Liver (tissue), 9 donors: ENCODE data around the gene RAB35. TPM values are rescaled to one million over a fixed set of nuclear protein-coding genes. Genes with fewer than 3 reads are reported as not detected.

ENCODE experiments used
- DNase-seq: peaks from one replicate; pipeline ENCODE4 v3.0.0-alpha.2; 2017; ENCODE audit warnings: low spot score
- H3K27ac ChIP-seq, 2 donors: one replicate each; pipeline ENCODE4 v1.7.0; 2013; ENCODE audit warnings: inconsistent platforms in 2 of 2, low read length in 2 of 2, control low read depth in 1 of 2, low read depth in 1 of 2, mild to moderate bottlenecking in 1 of 2
- H3K27me3 ChIP-seq, 4 donors: one replicate each; pipeline versions ENCODE4 v1.6.1 to v1.7.0; 2013; ENCODE audit warnings: low read length in 3 of 4, inconsistent platforms in 1 of 4, mild to moderate bottlenecking in 1 of 4, moderate library complexity in 1 of 4; ENCODE audit not compliant: control insufficient read depth in 4 of 4, insufficient read depth in 4 of 4
- H3K36me3 ChIP-seq, 4 donors: one replicate each; pipeline versions ENCODE4 v1.6.1 to v1.7.0; 2013; ENCODE audit warnings: low read length in 3 of 4, mild to moderate bottlenecking in 3 of 4, low read depth in 1 of 4, moderate library complexity in 1 of 4; ENCODE audit not compliant: control insufficient read depth in 4 of 4, insufficient read depth in 3 of 4
- H3K4me1 ChIP-seq, 4 donors: one replicate each; pipeline versions ENCODE4 v1.6.1 to v1.7.0; 2013; ENCODE audit warnings: low read length in 3 of 4, mild to moderate bottlenecking in 3 of 4, moderate library complexity in 1 of 4; ENCODE audit not compliant: control insufficient read depth in 4 of 4, insufficient read depth in 4 of 4
- H3K4me3 ChIP-seq, 3 donors: one replicate each; pipeline versions ENCODE4 v1.6.1 to v1.7.0; 2013; ENCODE audit warnings: low read length in 3 of 3, control low read depth in 1 of 3, low read depth in 1 of 3, mild to moderate bottlenecking in 1 of 3
- H3K9ac ChIP-seq, 2 donors: one replicate each; pipeline ENCODE4 v1.7.0; 2013; ENCODE audit warnings: low read length in 2 of 2, mild to moderate bottlenecking in 2 of 2, moderate library complexity in 2 of 2, control low read depth in 1 of 2, low read depth in 1 of 2
- H3K9me3 ChIP-seq, 4 donors: one replicate each; pipeline versions ENCODE4 v1.6.1 to v1.7.0; 2013; ENCODE audit warnings: low read length in 3 of 4; ENCODE audit not compliant: control insufficient read depth in 4 of 4
- FOXA1 ChIP-seq: IDR thresholded peaks from 2 replicates; pipeline ENCODE4 v1.6.1; 2016; ENCODE audit warnings: antibody characterized with exemption
- FOXA2 ChIP-seq: IDR thresholded peaks from 2 replicates; pipeline ENCODE4 v1.6.1; 2016; ENCODE audit warnings: antibody characterized with exemption
- GABPA ChIP-seq, 2 donors: IDR thresholded peaks in 1 of 2; conservative IDR thresholded peaks in 1 of 2; 2 replicates each; pipeline ENCODE4 v1.6.1; 2016; ENCODE audit warnings: antibody characterized with exemption in 2 of 2, mild to moderate bottlenecking in 1 of 2, moderate library complexity in 1 of 2
- HNF4A ChIP-seq, 2 donors: conservative IDR thresholded peaks; 2 replicates each; pipeline ENCODE4 v1.6.1; 2016; ENCODE audit warnings: antibody characterized with exemption in 2 of 2, mild to moderate bottlenecking in 2 of 2
- HNF4G ChIP-seq: IDR thresholded peaks from 2 replicates; pipeline ENCODE4 v1.6.1; 2016; ENCODE audit warnings: antibody characterized with exemption
- JUND ChIP-seq, 2 donors: IDR thresholded peaks; 2 replicates each; pipeline ENCODE4 v1.6.1; 2016; ENCODE audit warnings: antibody characterized with exemption in 2 of 2
- NR2F2 ChIP-seq: IDR thresholded peaks from 2 replicates; pipeline ENCODE4 v1.6.1; 2016; ENCODE audit warnings: antibody characterized with exemption
- RAD21 ChIP-seq, 2 donors: IDR thresholded peaks; 2 replicates each; pipeline ENCODE4 v1.6.1; 2016; ENCODE audit warnings: antibody characterized with exemption in 2 of 2, mild to moderate bottlenecking in 2 of 2
- TAF1 ChIP-seq: conservative IDR thresholded peaks from 2 replicates; pipeline ENCODE4 v1.6.1; 2016; ENCODE audit warnings: antibody characterized with exemption, mild to moderate bottlenecking
- YY1 ChIP-seq: IDR thresholded peaks from 2 replicates; pipeline ENCODE4 v1.6.1; 2016; ENCODE audit warnings: antibody characterized with exemption, mild to moderate bottlenecking
- WGBS: extraction: QIAGEN DNeasy Blood & Tissue Kit; methylation state at CpG from one replicate; pipeline ENCODE4 v1.1.7; 2013; 5-methylcytosine and 5-hydroxymethylcytosine counted together
- polyA plus RNA-seq, 2 donors: library from polyadenylated mRNA; stranded (reverse) in 1 of 2; unstranded in 1 of 2; fragments of 200-250 nt in 1 of 2; fragments of >200 nt in 1 of 2; fragmentation: Nextera tagmentation in 1 of 2; extraction: Ambion mirVana in 1 of 2; gene quantifications; one replicate each; pipeline versions ENCODE4 v1.2.1 to v1.2.3, GENCODE V29; 2013 to 2015
- total RNA-seq, 2 donors: library from RNA; depleted of rRNA; stranded (reverse); fragments of >200 nt; gene quantifications; one replicate each; pipeline ENCODE4 v1.2.3, GENCODE V29; 2014
- TF ChIP-seq, protein P1 (sequence below): IDR thresholded peaks from 2 replicates; pipeline ENCODE4 v1.6.1; 2016; ENCODE audit warnings: antibody characterized with exemption
- TF ChIP-seq, protein P2 (sequence below): fragments of 150-350 bp; IDR thresholded peaks from 2 replicates; pipeline ENCODE4 v1.5.1; 2017; ENCODE audit warnings: improper control_type of control experiment, low read depth, low read length; ENCODE audit not compliant: missing input control
- TF ChIP-seq, protein P3 (sequence below): IDR thresholded peaks from 2 replicates; pipeline ENCODE4 v1.6.1; 2016; ENCODE audit warnings: antibody characterized with exemption
- TF ChIP-seq, protein P4 (sequence below): IDR thresholded peaks from 2 replicates; pipeline ENCODE4 v1.6.1; 2016; ENCODE audit warnings: antibody characterized with exemption, mild to moderate bottlenecking
- TF ChIP-seq, protein P5 (sequence below): IDR thresholded peaks from 2 replicates; pipeline ENCODE4 v1.6.1; 2016; ENCODE audit warnings: antibody characterized with exemption
- donor health status: healthy.
- donor health status: healthy.
- donor health status: healthy.
- donor health status: healthy.
- donor health status: healthy.

Gene RAB35
- total and polyA plus RNA-seq, 4 donors, result 7.4 to 14.4 (median 10.2) TPM

DNA sequence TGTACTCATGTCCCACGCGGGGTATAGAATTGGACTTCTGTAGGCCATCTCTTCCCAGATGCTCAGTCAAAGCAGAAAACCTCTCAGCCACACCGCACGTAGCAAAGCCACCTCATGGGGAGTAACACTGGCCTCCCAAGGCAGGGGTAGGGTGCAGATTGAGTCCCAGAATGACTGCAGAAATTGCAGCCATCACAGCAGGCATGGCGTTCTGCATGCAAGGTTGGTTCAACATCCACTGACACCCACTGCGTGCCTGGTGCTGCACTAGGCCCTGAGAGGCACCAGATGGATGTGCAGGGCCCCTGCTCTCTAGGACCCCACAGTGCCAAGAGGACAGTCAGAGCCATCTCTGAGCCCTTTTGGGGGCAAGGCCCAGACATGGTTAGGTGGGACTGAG is 39.9 kb downstream of the RAB35 start:
- Histone ChIP-seq H3K36me3 (no peaks in the 10 kb centered on the region), H3K9ac (no peak overlapping the region), H3K4me1 (no peaks in the 10 kb centered on the region), H3K4me3 (no peak overlapping the region), H3K27ac (no peak overlapping the region), H3K9me3 (no peaks in the 10 kb centered on the region), H3K27me3 (no peaks in the 10 kb centered on the region)
- 98% methylated on average over 6 of the region's 6 CpGs for WGBS
- no peak for TF ChIP-seq HNF4A (conservative IDR thresholded peaks at IDR 0.05)
- no peak for TF ChIP-seq FOXA1
- no peak for TF ChIP-seq NR2F2
- TF ChIP-seq JUND (IDR thresholded peaks at IDR 0.05), result no peak
- no peak for TF ChIP-seq TAF1
- TF ChIP-seq, protein P1, sequence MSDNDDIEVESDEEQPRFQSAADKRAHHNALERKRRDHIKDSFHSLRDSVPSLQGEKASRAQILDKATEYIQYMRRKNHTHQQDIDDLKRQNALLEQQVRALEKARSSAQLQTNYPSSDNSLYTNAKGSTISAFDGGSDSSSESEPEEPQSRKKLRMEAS, result no peak
- TF ChIP-seq, protein P2, sequence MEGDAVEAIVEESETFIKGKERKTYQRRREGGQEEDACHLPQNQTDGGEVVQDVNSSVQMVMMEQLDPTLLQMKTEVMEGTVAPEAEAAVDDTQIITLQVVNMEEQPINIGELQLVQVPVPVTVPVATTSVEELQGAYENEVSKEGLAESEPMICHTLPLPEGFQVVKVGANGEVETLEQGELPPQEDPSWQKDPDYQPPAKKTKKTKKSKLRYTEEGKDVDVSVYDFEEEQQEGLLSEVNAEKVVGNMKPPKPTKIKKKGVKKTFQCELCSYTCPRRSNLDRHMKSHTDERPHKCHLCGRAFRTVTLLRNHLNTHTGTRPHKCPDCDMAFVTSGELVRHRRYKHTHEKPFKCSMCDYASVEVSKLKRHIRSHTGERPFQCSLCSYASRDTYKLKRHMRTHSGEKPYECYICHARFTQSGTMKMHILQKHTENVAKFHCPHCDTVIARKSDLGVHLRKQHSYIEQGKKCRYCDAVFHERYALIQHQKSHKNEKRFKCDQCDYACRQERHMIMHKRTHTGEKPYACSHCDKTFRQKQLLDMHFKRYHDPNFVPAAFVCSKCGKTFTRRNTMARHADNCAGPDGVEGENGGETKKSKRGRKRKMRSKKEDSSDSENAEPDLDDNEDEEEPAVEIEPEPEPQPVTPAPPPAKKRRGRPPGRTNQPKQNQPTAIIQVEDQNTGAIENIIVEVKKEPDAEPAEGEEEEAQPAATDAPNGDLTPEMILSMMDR, result no peak
- DNase-seq, result no peak

DNA sequence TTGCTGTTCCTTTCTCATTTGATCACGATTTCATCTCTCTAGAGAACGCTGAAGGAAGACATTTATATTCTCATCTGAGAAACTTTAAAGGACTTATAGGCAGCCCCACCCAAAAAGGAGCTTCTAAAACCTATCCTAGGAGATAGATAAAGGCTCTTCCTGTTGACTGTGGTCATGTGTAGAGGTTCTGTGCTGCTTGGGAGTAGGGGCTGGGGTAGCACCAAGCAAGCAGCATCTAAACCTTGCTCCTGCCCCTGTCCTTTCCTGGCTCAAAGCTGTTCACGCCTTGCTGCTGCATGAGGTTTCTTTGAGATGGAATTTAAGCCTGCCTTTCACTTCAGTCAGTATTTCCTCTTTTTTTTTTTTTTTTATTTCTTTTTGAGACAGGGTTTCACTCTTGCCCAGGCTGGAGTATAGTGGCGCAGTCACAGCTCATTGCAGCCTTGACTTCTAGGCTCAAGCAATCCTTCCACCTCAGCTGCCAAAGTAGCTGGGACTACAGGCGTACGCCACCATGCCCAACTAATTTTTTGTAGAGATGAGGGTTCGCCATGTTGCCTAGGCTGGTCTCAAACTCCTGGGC is 41.4 kb downstream of the RAB35 start:
- no peak overlapping the region for H3K27ac ChIP-seq
- DNase-seq, result no peak
- WGBS, result 91% methylated on average over 7 of the region's 7 CpGs
- H3K36me3 ChIP-seq, result no peaks in the 10 kb centered on the region
- H3K9me3 ChIP-seq, result no peaks in the 10 kb centered on the region
- no peak overlapping the region for H3K9ac ChIP-seq
- no peak overlapping the region for H3K4me3 ChIP-seq
- no peaks in the 10 kb centered on the region for H3K4me1 ChIP-seq
- H3K27me3 ChIP-seq, result no peaks in the 10 kb centered on the region
- TF ChIP-seq FOXA1, result no peak

DNA sequence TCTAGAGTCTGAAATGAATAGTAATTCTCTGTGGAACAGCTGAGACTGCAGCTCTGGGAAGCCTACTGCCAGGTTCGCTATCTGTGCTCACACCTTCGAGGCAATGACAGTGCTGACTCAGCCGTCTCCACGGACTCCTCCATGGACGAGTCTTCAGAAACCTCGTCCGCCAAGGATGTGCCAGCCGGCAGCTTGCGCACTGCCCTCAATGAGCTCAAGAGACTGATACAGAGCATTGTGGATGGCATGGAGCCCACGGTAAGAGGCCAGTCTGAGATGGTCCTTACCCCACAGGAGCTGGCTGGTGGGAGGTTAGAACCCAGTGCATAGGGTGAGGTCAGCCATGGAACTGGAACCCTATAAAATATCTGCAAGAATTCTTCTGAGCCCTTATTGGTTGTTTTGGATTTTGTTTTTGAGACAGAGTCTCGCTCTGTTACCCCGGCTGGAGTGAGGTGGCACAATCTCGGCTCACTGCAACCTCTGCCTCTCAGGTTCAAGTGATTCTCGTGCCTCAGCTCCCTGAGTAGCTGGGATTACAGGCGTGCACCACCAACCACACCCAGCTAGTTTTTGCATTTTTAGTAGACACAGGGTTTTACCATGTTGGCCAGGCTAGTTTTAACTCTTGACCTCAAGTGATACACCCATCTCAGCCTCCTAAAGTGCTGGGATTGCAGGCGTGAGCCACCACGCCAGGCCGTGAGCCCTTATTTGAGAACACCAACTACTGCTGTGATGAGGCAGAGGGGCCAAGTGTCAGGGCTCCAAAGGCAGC is 43.9 kb downstream of the RAB35 start:
- H3K27ac ChIP-seq, result no peak overlapping the region
- no peak for TF ChIP-seq HNF4G
- TF ChIP-seq FOXA2, result no peak
- TF ChIP-seq NR2F2, result no peak
- TF ChIP-seq, protein P3, sequence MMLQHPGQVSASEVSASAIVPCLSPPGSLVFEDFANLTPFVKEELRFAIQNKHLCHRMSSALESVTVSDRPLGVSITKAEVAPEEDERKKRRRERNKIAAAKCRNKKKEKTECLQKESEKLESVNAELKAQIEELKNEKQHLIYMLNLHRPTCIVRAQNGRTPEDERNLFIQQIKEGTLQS, result no peak
- no peak for TF ChIP-seq GABPA (IDR thresholded peaks at IDR 0.05 in 1 of 2, conservative IDR thresholded peaks at IDR 0.05 in 1 of 2)
- TF ChIP-seq, protein P1, result no peak
- no peak for TF ChIP-seq YY1
- TF ChIP-seq, protein P4, sequence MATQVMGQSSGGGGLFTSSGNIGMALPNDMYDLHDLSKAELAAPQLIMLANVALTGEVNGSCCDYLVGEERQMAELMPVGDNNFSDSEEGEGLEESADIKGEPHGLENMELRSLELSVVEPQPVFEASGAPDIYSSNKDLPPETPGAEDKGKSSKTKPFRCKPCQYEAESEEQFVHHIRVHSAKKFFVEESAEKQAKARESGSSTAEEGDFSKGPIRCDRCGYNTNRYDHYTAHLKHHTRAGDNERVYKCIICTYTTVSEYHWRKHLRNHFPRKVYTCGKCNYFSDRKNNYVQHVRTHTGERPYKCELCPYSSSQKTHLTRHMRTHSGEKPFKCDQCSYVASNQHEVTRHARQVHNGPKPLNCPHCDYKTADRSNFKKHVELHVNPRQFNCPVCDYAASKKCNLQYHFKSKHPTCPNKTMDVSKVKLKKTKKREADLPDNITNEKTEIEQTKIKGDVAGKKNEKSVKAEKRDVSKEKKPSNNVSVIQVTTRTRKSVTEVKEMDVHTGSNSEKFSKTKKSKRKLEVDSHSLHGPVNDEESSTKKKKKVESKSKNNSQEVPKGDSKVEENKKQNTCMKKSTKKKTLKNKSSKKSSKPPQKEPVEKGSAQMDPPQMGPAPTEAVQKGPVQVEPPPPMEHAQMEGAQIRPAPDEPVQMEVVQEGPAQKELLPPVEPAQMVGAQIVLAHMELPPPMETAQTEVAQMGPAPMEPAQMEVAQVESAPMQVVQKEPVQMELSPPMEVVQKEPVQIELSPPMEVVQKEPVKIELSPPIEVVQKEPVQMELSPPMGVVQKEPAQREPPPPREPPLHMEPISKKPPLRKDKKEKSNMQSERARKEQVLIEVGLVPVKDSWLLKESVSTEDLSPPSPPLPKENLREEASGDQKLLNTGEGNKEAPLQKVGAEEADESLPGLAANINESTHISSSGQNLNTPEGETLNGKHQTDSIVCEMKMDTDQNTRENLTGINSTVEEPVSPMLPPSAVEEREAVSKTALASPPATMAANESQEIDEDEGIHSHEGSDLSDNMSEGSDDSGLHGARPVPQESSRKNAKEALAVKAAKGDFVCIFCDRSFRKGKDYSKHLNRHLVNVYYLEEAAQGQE, result no peak
- TF ChIP-seq RAD21 (IDR thresholded peaks at IDR 0.05), result no peak
- TF ChIP-seq, protein P5, sequence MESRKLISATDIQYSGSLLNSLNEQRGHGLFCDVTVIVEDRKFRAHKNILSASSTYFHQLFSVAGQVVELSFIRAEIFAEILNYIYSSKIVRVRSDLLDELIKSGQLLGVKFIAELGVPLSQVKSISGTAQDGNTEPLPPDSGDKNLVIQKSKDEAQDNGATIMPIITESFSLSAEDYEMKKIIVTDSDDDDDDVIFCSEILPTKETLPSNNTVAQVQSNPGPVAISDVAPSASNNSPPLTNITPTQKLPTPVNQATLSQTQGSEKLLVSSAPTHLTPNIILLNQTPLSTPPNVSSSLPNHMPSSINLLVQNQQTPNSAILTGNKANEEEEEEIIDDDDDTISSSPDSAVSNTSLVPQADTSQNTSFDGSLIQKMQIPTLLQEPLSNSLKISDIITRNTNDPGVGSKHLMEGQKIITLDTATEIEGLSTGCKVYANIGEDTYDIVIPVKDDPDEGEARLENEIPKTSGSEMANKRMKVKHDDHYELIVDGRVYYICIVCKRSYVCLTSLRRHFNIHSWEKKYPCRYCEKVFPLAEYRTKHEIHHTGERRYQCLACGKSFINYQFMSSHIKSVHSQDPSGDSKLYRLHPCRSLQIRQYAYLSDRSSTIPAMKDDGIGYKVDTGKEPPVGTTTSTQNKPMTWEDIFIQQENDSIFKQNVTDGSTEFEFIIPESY, result no peak
- TF ChIP-seq TAF1, result no peak
- TF ChIP-seq FOXA1, result no peak
- no peak for DNase-seq
- no peaks in the 10 kb centered on the region for H3K27me3 ChIP-seq
- no peaks in the 10 kb centered on the region for H3K9me3 ChIP-seq
- no peak overlapping the region for H3K4me3 ChIP-seq
- H3K36me3 ChIP-seq, result no peaks in the 10 kb centered on the region
- WGBS, result 96% methylated on average over 18 of the region's 18 CpGs
- H3K4me1 ChIP-seq, result peaks cover 0 to 3% (median 0%) of the 10 kb centered on the region in 4 donors
- H3K9ac ChIP-seq, result no peak overlapping the region
